Gastrocnemius medialis (tissue), 4 donors: ENCODE data around the gene KMT2E. TPM values are rescaled to one million over a fixed set of nuclear protein-coding genes. Genes with fewer than 3 reads are reported as not detected.

ENCODE experiments used
- ATAC-seq, 2 donors: fragments of 150-250 bp; one replicate each; pipeline ENCODE4 v1.9.1; 2016
- DNase-seq, 2 donors: peaks; one replicate each; pipeline ENCODE4 v3.0.0-alpha.2; 2019
- H3K27ac ChIP-seq, 4 donors: fragments of 200-600 bp; sonication (generic); 1 replicate in 1 of 4; 2 replicates in 3 of 4; pipeline ENCODE4 v1.5.1; 2016 to 2018; ENCODE audit warnings: mild to moderate bottlenecking in 2 of 4, moderate library complexity in 1 of 4
- H3K27me3 ChIP-seq, 3 donors: fragments of 200-600 bp; sonication (generic) in 2 of 3; 1 replicate in 1 of 3; 2 replicates in 2 of 3; pipeline versions ENCODE4 v1.5.1 to v1.6.0; 2016 to 2019; ENCODE audit warnings: mild to moderate bottlenecking in 1 of 3, moderate library complexity in 1 of 3
- H3K36me3 ChIP-seq, 2 donors: fragments of 200-600 bp; sonication (generic) in 1 of 2; one replicate each; pipeline ENCODE4 v1.5.1; 2017 to 2018
- H3K4me1 ChIP-seq, 2 donors: fragments of 200-600 bp; sonication (generic) in 1 of 2; one replicate each; pipeline ENCODE4 v1.5.1; 2016 to 2017; ENCODE audit warnings: mild to moderate bottlenecking in 2 of 2
- H3K4me3 ChIP-seq, 4 donors: fragments of 200-600 bp; sonication (generic) in 3 of 4; 1 replicate in 1 of 4; 2 replicates in 3 of 4; pipeline ENCODE4 v1.5.1; 2016 to 2019; ENCODE audit warnings: mild to moderate bottlenecking in 2 of 4
- H3K9me3 ChIP-seq, 3 donors: fragments of 200-600 bp; sonication (generic) in 2 of 3; 1 replicate in 1 of 3; 2 replicates in 2 of 3; pipeline ENCODE4 v1.5.1; 2016 to 2019
- CTCF ChIP-seq, 5 experiments: fragments of 450-650 bp in 3 of 5; fragments of 200-600 bp in 2 of 5; sonication (generic) in 2 of 5; IDR thresholded peaks in 4 of 5; conservative IDR thresholded peaks in 1 of 5; 1 replicate in 4 of 5; 2 replicates in 1 of 5; pipeline ENCODE4 v1.5.1; 2016 to 2019; ENCODE audit warnings: antibody characterized with exemption in 5 of 5, mild to moderate bottlenecking in 3 of 5, moderate library complexity in 3 of 5
- POLR2A ChIP-seq, 2 donors: fragments of 450-650 bp; IDR thresholded peaks; one replicate each; pipeline ENCODE4 v1.6.1; 2017; ENCODE audit warnings: antibody characterized with exemption in 2 of 2, mild to moderate bottlenecking in 2 of 2, moderate library complexity in 2 of 2
- in situ Hi-C, 4 donors: fragments of 200-750 bp; cut with MboI; loops; one replicate each; pipeline versions ENCODE4 v1.15.0 to v1.8.0; 2017; ENCODE audit warnings: low sequenced_read_pairs in 4 of 4
- intact Hi-C: fragments of 100-400 bp; cut with DNase I; formaldehyde crosslinking; loops from one replicate; pipeline ENCODE4 v1.15.1; 2023; ENCODE audit warnings: low total_unique reads
- total RNA-seq, 4 donors: library from RNA; depleted of rRNA; stranded (reverse); fragments of >200 nt; gene quantifications; one replicate each; pipeline versions ENCODE4 v1.1.0 to v1.2.3, GENCODE V29; 2016

KMT2E gene
- total RNA-seq, 4 donors from 2014 or later, result 29.7 to 72.1 (median 38.0) TPM

GRCh38 chr7:105105579-105105978 is 91.6 kb downstream of the KMT2E start:
- no peak for DNase-seq
- Histone ChIP-seq H3K9me3 (no peaks in the 10 kb centered on the region), H3K4me1 (peaks cover 0 to 6% of the 10 kb centered on the region in 2 donors), H3K4me3 (no peak overlapping the region), H3K36me3 (peaks cover 0 to 87% of the 10 kb centered on the region in 2 donors), H3K27ac (peak overlapping the region in 3 of 4 donors; percentile 29 to 48 (median 31)), H3K27me3 (no peaks in the 10 kb centered on the region)
- in situ Hi-C loops, result no loop called here
- intact Hi-C loops, result no loop called here
- TF ChIP-seq CTCF (IDR thresholded peaks at IDR 0.05 in 4 of 5, conservative IDR thresholded peaks at IDR 0.05 in 1 of 5) (no peak), POLR2A (IDR thresholded peaks at IDR 0.05) (no peak)
- ATAC-seq, result no peak

GRCh38 chr7:105106473-105106872 is 92.5 kb downstream of the KMT2E start:
- peaks cover 0 to 95% of the 10 kb centered on the region in 2 donors for H3K36me3 ChIP-seq
- peak overlapping the region in 2 of 4 donors; percentile 12 to 48 for H3K27ac ChIP-seq
- H3K27me3 ChIP-seq, result no peaks in the 10 kb centered on the region
- intact Hi-C loops (no loop called here), in situ Hi-C loops (no loop called here)
- H3K4me1 ChIP-seq, result no peaks in the 10 kb centered on the region
- ATAC-seq (no peak), DNase-seq (no peak)
- no peak overlapping the region for H3K4me3 ChIP-seq
- TF ChIP-seq POLR2A (IDR thresholded peaks at IDR 0.05) (no peak), CTCF (IDR thresholded peaks at IDR 0.05 in 4 of 5, conservative IDR thresholded peaks at IDR 0.05 in 1 of 5) (no peak)
- no peaks in the 10 kb centered on the region for H3K9me3 ChIP-seq

- DNase-seq (peak; percentile 10 to 31), ATAC-seq (peak; percentile 48 to 57)
- intact Hi-C loops, result no loop called here
- in situ Hi-C loops, result no loop called here
- no peak overlapping the region for H3K4me3 ChIP-seq
- H3K4me1 ChIP-seq, result no peaks in the 10 kb centered on the region
- peak overlapping the region in 3 of 4 donors; percentile 3 to 33 (median 27) for H3K27ac ChIP-seq
- H3K9me3 ChIP-seq, result no peaks in the 10 kb centered on the region
- H3K36me3 ChIP-seq, result peaks cover 0 to 96% of the 10 kb centered on the region in 2 donors
- no peak for TF ChIP-seq POLR2A (IDR thresholded peaks at IDR 0.05)
- TF ChIP-seq CTCF (IDR thresholded peaks at IDR 0.05 in 4 of 5, conservative IDR thresholded peaks at IDR 0.05 in 1 of 5), result no peak
- no peaks in the 10 kb centered on the region for H3K27me3 ChIP-seq
These were observed 93.5 kb downstream of the KMT2E start for GRCh38 chr7:105107458-105107857.

GRCh38 chr7:105112440-105113418 is 98.7 kb downstream of the KMT2E start:
- intact Hi-C loops, result no loop called here
- TF ChIP-seq POLR2A (IDR thresholded peaks at IDR 0.05) (no peak), CTCF (IDR thresholded peaks at IDR 0.05 in 4 of 5, conservative IDR thresholded peaks at IDR 0.05 in 1 of 5) (no peak)
- Histone ChIP-seq H3K9me3 (no peaks in the 10 kb centered on the region), H3K36me3 (peaks cover 0 to 87% of the 10 kb centered on the region in 2 donors), H3K4me1 (no peaks in the 10 kb centered on the region), H3K27me3 (no peaks in the 10 kb centered on the region), H3K4me3 (no peak overlapping the region), H3K27ac (peak overlapping the region in 3 of 4 donors; percentile 0 to 38 (median 18))
- DNase-seq (no peak), ATAC-seq (no peak)
- in situ Hi-C loops, result no loop called here
